Measurements from ENCODE around the gene KRTAP5-8. TPM values are rescaled to one million over a fixed set of nuclear protein-coding genes. Genes with fewer than 3 reads are reported as not detected.

Gene KRTAP5-8
- total RNA-seq, 1 experiment from 2014 or later: not detected

DNA sequence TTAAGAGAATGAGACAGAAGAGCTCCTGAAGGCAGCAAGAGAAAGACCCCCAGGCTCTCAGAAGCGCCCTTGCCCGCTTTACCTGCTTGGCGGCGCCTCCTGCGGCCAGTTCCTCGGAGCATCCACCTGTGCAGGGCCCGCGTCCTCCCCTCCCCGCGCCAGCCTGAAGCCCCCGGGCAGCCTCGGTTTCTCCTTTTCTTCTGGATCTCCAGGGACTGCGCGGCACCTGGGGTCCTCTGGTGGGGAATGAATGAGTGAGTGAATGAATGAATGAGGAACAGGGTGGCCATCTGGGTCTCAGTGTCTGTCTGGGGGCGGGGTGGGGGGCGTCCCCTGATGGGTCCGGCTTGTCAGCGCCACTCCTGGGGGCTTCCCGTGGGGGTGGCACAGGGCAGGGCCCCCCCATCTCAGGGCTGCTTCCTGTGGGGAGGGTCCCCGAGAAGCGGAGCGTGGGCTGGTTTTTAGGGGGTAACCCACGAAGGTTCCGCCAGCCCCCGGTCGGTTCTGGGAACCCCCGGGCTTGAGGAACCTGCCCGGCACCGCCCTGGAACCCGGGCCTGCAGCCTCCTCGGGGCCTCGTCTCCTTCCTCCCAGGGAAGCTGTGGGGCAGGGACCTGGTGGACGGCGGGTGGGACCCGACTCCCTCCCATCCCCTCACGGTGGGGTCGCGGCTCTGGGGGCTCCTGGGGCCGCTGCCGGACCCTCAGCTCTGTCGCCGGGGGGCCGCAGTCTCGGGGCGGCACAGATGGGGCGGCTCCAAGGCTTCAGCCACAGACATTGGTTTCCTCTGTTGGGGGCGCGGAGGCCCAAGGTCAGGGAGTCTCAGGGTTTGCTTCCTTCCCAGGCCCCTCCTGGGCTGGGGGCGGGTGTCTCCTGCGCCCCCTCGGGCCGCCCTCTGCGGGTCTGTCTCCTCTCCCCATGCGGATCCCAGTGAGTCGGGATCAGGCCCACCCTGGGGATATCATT lies 19.0 kb upstream of the KRTAP5-8 start:
- H3K4me3 Mint-ChIP-seq (ENCODE audit: unreplicated experiment): no peak overlapping the region
- no peaks in the 10 kb centered on the region for H3K36me3 Mint-ChIP-seq (ENCODE audit: insufficient read depth, unreplicated experiment)
- H3K4me1 Mint-ChIP-seq (ENCODE audit: insufficient read depth, unreplicated experiment): no peaks in the 10 kb centered on the region
- no peak for DNase-seq (ENCODE audit: unreplicated experiment)
- intact Hi-C loops (cut with micrococcal nuclease): no loop called here
- TF ChIP-seq, protein P1, sequence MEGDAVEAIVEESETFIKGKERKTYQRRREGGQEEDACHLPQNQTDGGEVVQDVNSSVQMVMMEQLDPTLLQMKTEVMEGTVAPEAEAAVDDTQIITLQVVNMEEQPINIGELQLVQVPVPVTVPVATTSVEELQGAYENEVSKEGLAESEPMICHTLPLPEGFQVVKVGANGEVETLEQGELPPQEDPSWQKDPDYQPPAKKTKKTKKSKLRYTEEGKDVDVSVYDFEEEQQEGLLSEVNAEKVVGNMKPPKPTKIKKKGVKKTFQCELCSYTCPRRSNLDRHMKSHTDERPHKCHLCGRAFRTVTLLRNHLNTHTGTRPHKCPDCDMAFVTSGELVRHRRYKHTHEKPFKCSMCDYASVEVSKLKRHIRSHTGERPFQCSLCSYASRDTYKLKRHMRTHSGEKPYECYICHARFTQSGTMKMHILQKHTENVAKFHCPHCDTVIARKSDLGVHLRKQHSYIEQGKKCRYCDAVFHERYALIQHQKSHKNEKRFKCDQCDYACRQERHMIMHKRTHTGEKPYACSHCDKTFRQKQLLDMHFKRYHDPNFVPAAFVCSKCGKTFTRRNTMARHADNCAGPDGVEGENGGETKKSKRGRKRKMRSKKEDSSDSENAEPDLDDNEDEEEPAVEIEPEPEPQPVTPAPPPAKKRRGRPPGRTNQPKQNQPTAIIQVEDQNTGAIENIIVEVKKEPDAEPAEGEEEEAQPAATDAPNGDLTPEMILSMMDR (IDR thresholded peaks at IDR 0.05; ENCODE audit: unreplicated experiment): no peak
- no peaks in the 10 kb centered on the region for H3K27me3 Mint-ChIP-seq (ENCODE audit: insufficient read depth, unreplicated experiment)
- POLR2A ChIA-PET: no interaction called here
- H3K9me3 Mint-ChIP-seq (ENCODE audit: unreplicated experiment): peaks cover 8% of the 10 kb centered on the region
- CTCF ChIA-PET: no interaction called here
- no TSS peak for BruUV-seq (replicated peaks)
- H3K27ac Mint-ChIP-seq (ENCODE audit: low read depth, unreplicated experiment): no peak overlapping the region

DNA sequence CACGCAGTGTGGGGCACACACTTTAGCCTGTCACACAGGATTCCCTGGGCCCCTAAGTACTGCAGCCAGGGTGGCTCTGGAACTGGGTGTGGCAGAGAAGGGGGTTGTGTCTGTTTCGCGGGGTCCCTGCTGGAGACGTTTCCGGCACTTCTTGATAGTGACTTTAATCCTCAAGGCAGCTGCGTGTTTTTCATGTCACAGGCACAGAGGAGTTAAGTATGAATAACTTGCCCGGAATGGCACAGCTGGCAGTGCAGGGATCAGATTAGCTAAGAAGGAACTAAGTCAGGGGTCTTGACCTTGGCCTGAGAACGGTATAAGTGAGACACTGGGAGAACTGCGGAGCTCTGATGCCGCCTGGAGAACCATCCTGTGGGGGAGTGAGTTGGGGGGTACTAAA lies 18.3 kb upstream of the KRTAP5-8 start:
- POLR2A ChIA-PET: no interaction called here
- Mint-ChIP-seq H3K27me3 (ENCODE audit: insufficient read depth, unreplicated experiment) (no peaks in the 10 kb centered on the region), H3K9me3 (ENCODE audit: unreplicated experiment) (peaks cover 8% of the 10 kb centered on the region), H3K27ac (ENCODE audit: low read depth, unreplicated experiment) (no peak overlapping the region), H3K4me3 (ENCODE audit: unreplicated experiment) (no peak overlapping the region), H3K4me1 (ENCODE audit: insufficient read depth, unreplicated experiment) (no peaks in the 10 kb centered on the region), H3K36me3 (ENCODE audit: insufficient read depth, unreplicated experiment) (no peaks in the 10 kb centered on the region)
- intact Hi-C loops (cut with micrococcal nuclease): no loop called here
- DNase-seq (ENCODE audit: unreplicated experiment): no peak
- CTCF ChIA-PET: no interaction called here
- TF ChIP-seq, protein P1 (IDR thresholded peaks at IDR 0.05; ENCODE audit: unreplicated experiment): no peak
- no TSS peak for BruUV-seq (replicated peaks)

DNA sequence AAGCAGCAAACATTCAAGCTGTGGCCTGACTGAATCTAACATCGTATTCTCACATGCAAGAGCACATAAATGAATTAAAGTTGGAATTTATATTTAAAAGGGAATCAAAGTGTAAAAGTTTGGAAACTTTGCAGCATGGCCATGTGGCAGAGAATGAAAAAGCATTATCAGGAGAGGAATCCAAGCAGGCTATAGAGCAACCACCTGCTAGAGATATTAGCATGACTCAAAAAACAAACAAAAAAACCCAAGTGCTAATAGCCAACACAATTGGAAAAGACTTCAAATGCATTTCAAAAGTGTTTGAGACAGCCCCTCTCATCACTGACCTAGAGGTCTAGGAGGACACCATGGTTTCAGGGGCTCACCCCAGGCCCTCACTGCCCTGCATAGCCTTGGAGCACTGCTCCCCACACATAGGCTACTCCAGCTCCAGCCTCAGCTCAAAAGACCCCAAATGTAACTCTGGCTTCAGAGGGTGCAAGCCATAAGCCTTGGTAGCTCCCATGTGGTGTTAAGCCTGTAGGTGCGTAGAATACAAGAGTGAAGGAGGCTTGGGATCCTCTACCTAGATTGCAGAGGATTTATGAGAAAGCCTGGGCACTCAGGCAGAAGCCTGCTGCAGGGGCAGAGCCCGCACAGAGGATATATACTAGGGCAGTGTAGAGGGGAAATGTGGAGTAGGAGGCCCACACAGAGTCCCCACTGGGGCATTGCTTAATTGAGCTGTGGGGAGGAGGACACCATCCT lies 12.5 kb upstream of the KRTAP5-8 start:
- H3K4me3 Mint-ChIP-seq (ENCODE audit: unreplicated experiment): no peak overlapping the region

More for the DNA sequence above, 12.5 kb upstream of the KRTAP5-8 start:
- H3K27me3 Mint-ChIP-seq (ENCODE audit: insufficient read depth, unreplicated experiment): no peaks in the 10 kb centered on the region
- POLR2A ChIA-PET: no interaction called here
- H3K27ac Mint-ChIP-seq (ENCODE audit: low read depth, unreplicated experiment): no peak overlapping the region
- H3K36me3 Mint-ChIP-seq (ENCODE audit: insufficient read depth, unreplicated experiment): no peaks in the 10 kb centered on the region
- intact Hi-C loops (cut with micrococcal nuclease): no loop called here
- CTCF ChIA-PET: no interaction called here
- no peaks in the 10 kb centered on the region for H3K4me1 Mint-ChIP-seq (ENCODE audit: insufficient read depth, unreplicated experiment)
- no peaks in the 10 kb centered on the region for H3K9me3 Mint-ChIP-seq (ENCODE audit: unreplicated experiment)
- BruUV-seq (replicated peaks): no TSS peak
- TF ChIP-seq, protein P1 (IDR thresholded peaks at IDR 0.05; ENCODE audit: unreplicated experiment): no peak
- no peak for DNase-seq (ENCODE audit: unreplicated experiment)

All from MCF 10A (cell line).